ENCODE data around the gene MSL1.

MSL1 gene

GRCh38 chr17:40091691-40092397, 29.9 kb upstream of the MSL1 start:
- DNase-seq: no peak

- no peak for DNase-seq
These were observed 29.2 kb upstream of the MSL1 start for GRCh38 chr17:40092581-40092980.

GRCh38 chr17:40093005-40093579, 28.7 kb upstream of the MSL1 start:
- no peak for DNase-seq

GRCh38 chr17:40093580-40094201, 28.1 kb upstream of the MSL1 start:
- DNase-seq: no peak

GRCh38 chr17:40094874-40095273, 26.9 kb upstream of the MSL1 start:
- no peak for DNase-seq

- DNase-seq: no peak
These were observed 26.3 kb upstream of the MSL1 start for GRCh38 chr17:40095351-40095943.

- DNase-seq: peak; percentile 96 to 97
These were observed 25.6 kb upstream of the MSL1 start for GRCh38 chr17:40095944-40096791.

GRCh38 chr17:40097087-40097486, 24.7 kb upstream of the MSL1 start:
- DNase-seq: no peak

- DNase-seq: peak in 1 of 2 donors; percentile 66
These were observed 23.6 kb upstream of the MSL1 start for GRCh38 chr17:40097931-40098845.

GRCh38 chr17:40098846-40099618, 22.7 kb upstream of the MSL1 start:
- peak; percentile 100 for DNase-seq

- peak in 1 of 2 donors; percentile 48 for DNase-seq
These were observed 22.0 kb upstream of the MSL1 start for GRCh38 chr17:40099619-40100418.

- DNase-seq: no peak
These were observed 21.4 kb upstream of the MSL1 start, which contains the start of gene NR1D1 for GRCh38 chr17:40100419-40100668. TSS of gene NR1D1 (minus strand) at chr17:40100589. CDS start at chr17:40100094, 495 bp downstream.

GRCh38 chr17:40100669-40101366, 21.0 kb upstream of the MSL1 start:
- DNase-seq: peak; percentile 94

GRCh38 chr17:40101367-40102210, 20.2 kb upstream of the MSL1 start:
- peak in 1 of 2 donors; percentile 39 for DNase-seq

GRCh38 chr17:40103071-40103661, 18.6 kb upstream of the MSL1 start:
- DNase-seq: no peak

GRCh38 chr17:40103688-40104087, 18.1 kb upstream of the MSL1 start:
- no peak for DNase-seq

GRCh38 chr17:40104594-40105486, 16.9 kb upstream of the MSL1 start:
- no peak for DNase-seq
